Progenitor cell of endocrine pancreas (in vitro differentiated cells): ENCODE results near the gene SH3RF1. TPM values are rescaled to one million over a fixed set of nuclear protein-coding genes. Genes with fewer than 3 reads are reported as not detected.

Experiments
- DNase-seq: peaks from one replicate; pipeline ENCODE4 v3.0.0; 2021; ENCODE audit warnings: low spot score; ENCODE audit not compliant: unreplicated experiment
- H3K27ac Mint-ChIP-seq: 2 replicates; pipeline ENCODE4 v1.8.0; 2021; ENCODE audit warnings: mild to moderate bottlenecking, moderate library complexity, mixed read lengths
- H3K27me3 Mint-ChIP-seq: 2 replicates; pipeline ENCODE4 v1.8.0; 2021; ENCODE audit warnings: mixed read lengths
- H3K36me3 Mint-ChIP-seq: 2 replicates; pipeline ENCODE4 v1.8.0; 2022; ENCODE audit warnings: mixed read lengths; ENCODE audit not compliant: insufficient read depth
- H3K4me1 Mint-ChIP-seq: 2 replicates; pipeline ENCODE4 v1.8.0; 2021; ENCODE audit warnings: low read depth, mixed read lengths
- H3K4me3 Mint-ChIP-seq: 2 replicates; pipeline ENCODE4 v1.8.0; 2021; ENCODE audit warnings: low read depth, mild to moderate bottlenecking, moderate library complexity, mixed read lengths
- H3K9me3 Mint-ChIP-seq: 2 replicates; pipeline ENCODE4 v1.8.0; 2021; ENCODE audit warnings: low read depth, mixed read lengths
- total RNA-seq: library from RNA; stranded (reverse); gene quantifications from 2 replicates; pipeline ENCODE4 v1.2.1, GENCODE V29; 2021
- TF ChIP-seq, protein P1 (sequence below): fragments of 200-600 bp; sonication (generic); IDR thresholded peaks from one replicate; pipeline ENCODE4 v1.5.0; 2021; ENCODE audit warnings: antibody characterized with exemption, mild to moderate bottlenecking; ENCODE audit not compliant: unreplicated experiment

SH3RF1 gene
- total RNA-seq, 1 donor from 2014 or later, result 31.1 TPM

DNA sequence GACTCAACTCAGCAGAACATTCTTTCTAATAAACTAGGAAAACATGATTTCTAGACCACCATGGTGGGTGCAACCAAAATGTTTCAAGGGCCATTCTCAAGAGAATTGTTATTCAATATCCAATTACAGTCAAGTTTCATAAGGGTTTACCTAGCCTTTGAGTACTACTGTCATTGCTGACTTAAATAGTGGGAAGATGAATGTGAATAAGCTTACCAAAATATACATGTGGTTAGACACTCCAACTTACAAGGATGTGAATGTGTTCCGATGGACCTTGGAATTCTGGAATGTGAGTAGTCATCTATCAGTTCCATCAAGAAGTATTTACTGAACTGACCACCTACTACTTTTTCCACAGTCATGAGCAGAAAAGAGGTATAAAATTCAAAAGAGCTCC is 16.9 kb downstream of the SH3RF1 start:
- no peaks in the 10 kb centered on the region for H3K9me3 Mint-ChIP-seq
- no peak for DNase-seq
- H3K27me3 Mint-ChIP-seq, result no peaks in the 10 kb centered on the region
- no peak overlapping the region for H3K4me3 Mint-ChIP-seq
- no peak overlapping the region for H3K27ac Mint-ChIP-seq
- H3K36me3 Mint-ChIP-seq, result peaks cover 3% of the 10 kb centered on the region
- TF ChIP-seq, protein P1, sequence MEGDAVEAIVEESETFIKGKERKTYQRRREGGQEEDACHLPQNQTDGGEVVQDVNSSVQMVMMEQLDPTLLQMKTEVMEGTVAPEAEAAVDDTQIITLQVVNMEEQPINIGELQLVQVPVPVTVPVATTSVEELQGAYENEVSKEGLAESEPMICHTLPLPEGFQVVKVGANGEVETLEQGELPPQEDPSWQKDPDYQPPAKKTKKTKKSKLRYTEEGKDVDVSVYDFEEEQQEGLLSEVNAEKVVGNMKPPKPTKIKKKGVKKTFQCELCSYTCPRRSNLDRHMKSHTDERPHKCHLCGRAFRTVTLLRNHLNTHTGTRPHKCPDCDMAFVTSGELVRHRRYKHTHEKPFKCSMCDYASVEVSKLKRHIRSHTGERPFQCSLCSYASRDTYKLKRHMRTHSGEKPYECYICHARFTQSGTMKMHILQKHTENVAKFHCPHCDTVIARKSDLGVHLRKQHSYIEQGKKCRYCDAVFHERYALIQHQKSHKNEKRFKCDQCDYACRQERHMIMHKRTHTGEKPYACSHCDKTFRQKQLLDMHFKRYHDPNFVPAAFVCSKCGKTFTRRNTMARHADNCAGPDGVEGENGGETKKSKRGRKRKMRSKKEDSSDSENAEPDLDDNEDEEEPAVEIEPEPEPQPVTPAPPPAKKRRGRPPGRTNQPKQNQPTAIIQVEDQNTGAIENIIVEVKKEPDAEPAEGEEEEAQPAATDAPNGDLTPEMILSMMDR, result no peak
- peaks cover 50% of the 10 kb centered on the region for H3K4me1 Mint-ChIP-seq

DNA sequence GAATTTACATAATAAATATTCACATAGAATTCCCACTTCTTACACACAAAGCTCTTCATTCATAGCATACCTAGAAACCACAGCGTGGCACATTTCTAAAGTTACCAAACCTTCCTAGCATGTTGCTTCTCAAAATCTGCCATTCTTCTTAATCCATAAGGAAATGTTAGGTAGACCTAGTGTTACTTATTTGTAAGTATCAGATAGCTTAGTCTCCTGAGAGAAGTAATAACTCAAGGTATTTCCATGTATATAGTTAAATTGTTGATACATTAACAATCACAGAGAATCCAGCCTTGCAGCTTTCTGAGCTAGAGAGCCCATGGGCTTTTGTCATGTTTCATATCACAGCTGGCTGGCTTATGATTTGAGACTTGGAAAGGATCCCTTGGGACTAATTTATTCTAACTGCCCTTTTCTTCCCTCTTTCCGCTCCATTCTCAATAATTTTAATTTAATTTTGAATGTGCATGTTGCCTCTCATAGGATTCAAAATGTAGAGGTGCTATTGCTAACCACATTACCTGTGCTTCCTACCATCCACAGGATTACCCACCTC is 17.6 kb downstream of the SH3RF1 start:
- TF ChIP-seq, protein P1, result no peak
- Mint-ChIP-seq H3K27me3 (no peaks in the 10 kb centered on the region), H3K4me1 (peaks cover 46% of the 10 kb centered on the region), H3K9me3 (no peaks in the 10 kb centered on the region), H3K27ac (peak overlapping the region; percentile 88), H3K36me3 (peaks cover 4% of the 10 kb centered on the region), H3K4me3 (no peak overlapping the region)
- no peak for DNase-seq

DNA sequence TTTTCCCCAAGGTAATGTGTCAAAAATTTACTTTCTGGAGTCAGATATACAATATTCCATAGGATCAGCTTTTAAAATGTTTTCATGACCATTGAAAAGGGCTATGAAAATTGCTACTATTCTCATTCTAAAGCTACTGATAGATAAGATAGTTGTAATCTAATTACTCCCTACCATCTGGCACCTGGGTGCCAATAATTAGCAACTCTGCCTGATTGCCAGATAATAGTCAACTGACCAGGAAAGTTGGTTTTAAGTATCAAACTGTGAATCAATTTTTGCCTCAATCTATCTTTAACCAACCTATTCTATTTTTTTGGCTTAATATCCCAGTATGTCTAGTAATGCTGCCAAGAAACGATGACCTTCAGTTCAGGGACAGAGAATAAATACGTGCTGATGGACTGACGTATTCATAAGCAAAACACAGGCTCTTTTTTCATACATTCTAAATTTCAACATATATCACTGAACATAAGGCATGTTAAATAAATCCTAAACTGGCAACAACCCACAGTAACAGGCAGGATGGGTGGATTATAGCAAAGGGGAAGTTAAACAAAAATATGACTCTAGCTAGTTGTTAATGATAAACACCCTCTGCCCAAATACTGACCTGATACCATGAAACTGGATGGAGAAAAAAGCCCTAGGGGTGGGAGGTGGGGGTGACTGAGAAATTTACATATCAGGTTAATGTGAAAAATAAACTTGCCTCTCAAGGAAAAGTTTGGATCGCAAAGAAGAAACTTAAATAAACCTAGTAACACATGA is 18.2 kb downstream of the SH3RF1 start:
- H3K27ac Mint-ChIP-seq, result peak overlapping the region; percentile 95
- H3K4me1 Mint-ChIP-seq, result peaks cover 43% of the 10 kb centered on the region
- TF ChIP-seq, protein P1, result no peak
- H3K27me3 Mint-ChIP-seq, result no peaks in the 10 kb centered on the region
- DNase-seq, result no peak
- no peaks in the 10 kb centered on the region for H3K9me3 Mint-ChIP-seq
- peaks cover 6% of the 10 kb centered on the region for H3K36me3 Mint-ChIP-seq
- H3K4me3 Mint-ChIP-seq, result no peak overlapping the region

- Mint-ChIP-seq H3K27me3 (no peaks in the 10 kb centered on the region), H3K36me3 (peaks cover 7% of the 10 kb centered on the region), H3K4me1 (peaks cover 47% of the 10 kb centered on the region), H3K9me3 (no peaks in the 10 kb centered on the region), H3K27ac (peak overlapping the region; percentile 95), H3K4me3 (no peak overlapping the region)
- DNase-seq, result no peak
- TF ChIP-seq, protein P1, result no peak
These were observed 19.2 kb downstream of the SH3RF1 start for GRCh38 chr4:169251291-169252235.

DNA sequence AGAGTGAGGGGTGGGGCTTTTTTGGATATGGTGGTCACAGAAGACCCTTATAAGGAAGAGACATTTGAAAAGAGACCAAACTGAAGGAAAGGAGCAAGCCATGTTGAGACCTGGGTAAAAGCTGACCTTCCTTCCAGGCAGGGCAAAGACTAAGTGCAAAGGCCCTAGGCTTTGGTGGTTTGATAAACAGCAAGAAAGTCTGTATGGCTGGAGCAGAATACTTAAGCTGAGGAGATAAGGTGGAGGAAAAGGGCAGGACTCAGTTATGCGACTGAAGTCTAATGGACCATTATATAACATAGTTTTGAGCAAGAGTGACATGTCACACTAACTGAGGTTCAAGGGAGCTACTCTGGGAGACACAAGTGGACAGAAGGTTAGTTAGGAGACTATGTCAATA is 20.0 kb downstream of the SH3RF1 start:
- H3K27me3 Mint-ChIP-seq, result no peaks in the 10 kb centered on the region
- peaks cover 7% of the 10 kb centered on the region for H3K36me3 Mint-ChIP-seq
- peak overlapping the region; percentile 95 for H3K27ac Mint-ChIP-seq
- no peak overlapping the region for H3K4me3 Mint-ChIP-seq
- TF ChIP-seq, protein P1, result no peak
- H3K4me1 Mint-ChIP-seq, result peaks cover 47% of the 10 kb centered on the region
- no peak for DNase-seq
- no peaks in the 10 kb centered on the region for H3K9me3 Mint-ChIP-seq
